Mesothelial cell of epicardium (in vitro differentiated cells): ENCODE data around the gene MYH14. TPM values are rescaled to one million over a fixed set of nuclear protein-coding genes. Genes with fewer than 3 reads are reported as not detected.

Source experiments
- DNase-seq, 2 experiments: peaks; one replicate each; pipeline ENCODE4 v3.0.0; 2021; ENCODE audit warnings: low spot score in 2 of 2; ENCODE audit not compliant: unreplicated experiment in 2 of 2
- H3K27ac Mint-ChIP-seq: 2 replicates; pipeline ENCODE4 v1.8.0; 2021; ENCODE audit warnings: mixed read lengths
- H3K27me3 Mint-ChIP-seq: 2 replicates; pipeline ENCODE4 v1.8.0; 2021; ENCODE audit warnings: low read depth, mixed read lengths
- H3K36me3 Mint-ChIP-seq: 2 replicates; pipeline ENCODE4 v1.8.0; 2021; ENCODE audit warnings: mixed read lengths
- H3K4me1 Mint-ChIP-seq: 2 replicates; pipeline ENCODE4 v1.8.0; 2021; ENCODE audit warnings: mixed read lengths
- H3K4me3 Mint-ChIP-seq: 2 replicates; pipeline ENCODE4 v1.8.0; 2021; ENCODE audit warnings: mild to moderate bottlenecking, moderate library complexity, mixed read lengths
- H3K9me3 Mint-ChIP-seq: 2 replicates; pipeline ENCODE4 v1.8.0; 2021; ENCODE audit warnings: mixed read lengths
- CTCF ChIP-seq: fragments of 200-600 bp; sonication (generic); IDR thresholded peaks from one replicate; pipeline ENCODE4 v1.5.0; 2021; ENCODE audit warnings: antibody characterized with exemption; ENCODE audit not compliant: unreplicated experiment
- total RNA-seq: library from RNA; stranded (reverse); gene quantifications from 3 replicates; pipeline ENCODE4 v1.2.1, GENCODE V29; 2021

The MYH14 gene
- total RNA-seq, 1 donor from 2014 or later = 52.3 TPM

- no peak for DNase-seq
- Mint-ChIP-seq H3K4me3 (no peak overlapping the region), H3K9me3 (no peaks in the 10 kb centered on the region), H3K27me3 (no peaks in the 10 kb centered on the region), H3K36me3 (peaks cover 16% of the 10 kb centered on the region), H3K27ac (no peak overlapping the region), H3K4me1 (no peaks in the 10 kb centered on the region)
- no peak for TF ChIP-seq CTCF
Measured at GRCh38 chr19:50275577-50276368, 72.4 kb downstream of the MYH14 start.

- Mint-ChIP-seq H3K27me3 (no peaks in the 10 kb centered on the region), H3K4me1 (no peaks in the 10 kb centered on the region), H3K36me3 (peaks cover 13% of the 10 kb centered on the region), H3K27ac (no peak overlapping the region), H3K9me3 (no peaks in the 10 kb centered on the region), H3K4me3 (no peak overlapping the region)
- no peak for DNase-seq
- no peak for TF ChIP-seq CTCF
Measured at GRCh38 chr19:50276370-50277063, 73.1 kb downstream of the MYH14 start.

GRCh38 chr19:50277966-50278580 lies 74.7 kb downstream of the MYH14 start:
- H3K36me3 Mint-ChIP-seq = peaks cover 14% of the 10 kb centered on the region
- no peaks in the 10 kb centered on the region for H3K9me3 Mint-ChIP-seq
- TF ChIP-seq CTCF = no peak
- DNase-seq = no peak
- no peaks in the 10 kb centered on the region for H3K4me1 Mint-ChIP-seq
- H3K27me3 Mint-ChIP-seq = no peaks in the 10 kb centered on the region
- no peak overlapping the region for H3K4me3 Mint-ChIP-seq
- H3K27ac Mint-ChIP-seq = no peak overlapping the region

- no peak for DNase-seq
- Mint-ChIP-seq H3K27me3 (no peaks in the 10 kb centered on the region), H3K36me3 (peaks cover 20% of the 10 kb centered on the region), H3K4me1 (no peaks in the 10 kb centered on the region), H3K4me3 (no peak overlapping the region), H3K9me3 (peaks cover 2% of the 10 kb centered on the region), H3K27ac (no peak overlapping the region)
- no peak for TF ChIP-seq CTCF
Measured at GRCh38 chr19:50280074-50280473, 76.7 kb downstream of the MYH14 start.

- TF ChIP-seq CTCF = no peak
- no peak for DNase-seq
- H3K4me3 Mint-ChIP-seq = no peak overlapping the region
- H3K4me1 Mint-ChIP-seq = no peaks in the 10 kb centered on the region
- H3K36me3 Mint-ChIP-seq = peaks cover 29% of the 10 kb centered on the region
- peaks cover 11% of the 10 kb centered on the region for H3K9me3 Mint-ChIP-seq
- no peaks in the 10 kb centered on the region for H3K27me3 Mint-ChIP-seq
- H3K27ac Mint-ChIP-seq = no peak overlapping the region
Measured at GRCh38 chr19:50280983-50281382, 77.6 kb downstream of the MYH14 start.
